Measurements from ENCODE around the gene HOXD8.

Gene HOXD8

DNA sequence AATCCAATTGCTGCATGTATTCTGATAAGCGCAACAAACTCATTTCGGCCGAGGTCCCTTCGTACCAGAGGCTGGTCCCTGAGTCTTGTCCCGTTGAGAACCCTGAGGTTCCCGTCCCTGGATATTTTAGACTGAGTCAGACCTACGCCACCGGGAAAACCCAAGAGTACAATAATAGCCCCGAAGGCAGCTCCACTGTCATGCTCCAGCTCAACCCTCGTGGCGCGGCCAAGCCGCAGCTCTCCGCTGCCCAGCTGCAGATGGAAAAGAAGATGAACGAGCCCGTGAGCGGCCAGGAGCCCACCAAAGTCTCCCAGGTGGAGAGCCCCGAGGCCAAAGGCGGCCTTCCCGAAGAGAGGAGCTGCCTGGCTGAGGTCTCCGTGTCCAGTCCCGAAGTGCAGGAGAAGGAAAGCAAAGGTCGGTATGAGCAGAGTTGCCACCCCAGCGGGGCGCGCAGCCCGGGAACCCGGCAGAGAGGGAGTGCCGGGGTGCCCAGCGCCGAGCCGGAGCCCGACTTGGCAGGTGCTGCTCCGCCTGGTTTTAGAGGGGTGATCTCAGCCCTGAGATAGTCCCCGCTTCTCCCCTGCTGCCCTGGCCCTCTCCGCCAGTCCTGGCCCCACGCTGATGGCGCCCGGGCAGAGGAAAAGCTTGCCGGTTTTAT lies 12.2 kb upstream of the HOXD8 start:
- no peak for DNase-seq (ENCODE audit: low read depth)

DNA sequence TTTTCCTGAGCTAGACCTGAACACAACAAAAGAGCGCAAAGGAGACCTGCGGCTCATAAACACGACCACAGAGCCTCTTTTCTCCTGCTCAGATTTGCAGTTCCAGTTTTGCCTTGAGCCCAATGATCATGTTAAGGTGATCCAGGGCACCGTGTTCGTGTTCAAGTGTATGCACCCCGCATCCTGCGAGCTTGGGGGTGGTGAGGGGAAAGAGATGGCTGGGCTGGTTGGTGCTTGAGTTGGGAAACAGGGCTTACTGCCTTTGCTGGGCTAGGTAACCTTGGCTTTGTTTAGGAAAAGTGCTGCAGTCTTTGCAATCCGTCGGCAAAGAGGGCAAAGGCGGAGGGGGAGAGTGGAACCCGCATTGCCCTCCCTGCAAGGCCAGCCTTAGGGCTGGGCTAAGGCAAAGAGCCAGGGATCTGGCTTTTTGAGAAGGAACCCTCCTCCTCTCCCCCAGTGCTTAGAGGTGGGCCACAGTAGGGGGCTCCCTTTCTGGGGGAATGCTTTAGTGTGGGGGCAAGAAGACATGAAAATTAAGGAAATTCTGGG lies 11.6 kb upstream of the HOXD8 start:
- no peak for DNase-seq (ENCODE audit: low read depth)

- no peak for DNase-seq (ENCODE audit: low read depth)
Observed at GRCh38 chr2:176118601-176119339, 10.7 kb upstream of the HOXD8 start.

DNA sequence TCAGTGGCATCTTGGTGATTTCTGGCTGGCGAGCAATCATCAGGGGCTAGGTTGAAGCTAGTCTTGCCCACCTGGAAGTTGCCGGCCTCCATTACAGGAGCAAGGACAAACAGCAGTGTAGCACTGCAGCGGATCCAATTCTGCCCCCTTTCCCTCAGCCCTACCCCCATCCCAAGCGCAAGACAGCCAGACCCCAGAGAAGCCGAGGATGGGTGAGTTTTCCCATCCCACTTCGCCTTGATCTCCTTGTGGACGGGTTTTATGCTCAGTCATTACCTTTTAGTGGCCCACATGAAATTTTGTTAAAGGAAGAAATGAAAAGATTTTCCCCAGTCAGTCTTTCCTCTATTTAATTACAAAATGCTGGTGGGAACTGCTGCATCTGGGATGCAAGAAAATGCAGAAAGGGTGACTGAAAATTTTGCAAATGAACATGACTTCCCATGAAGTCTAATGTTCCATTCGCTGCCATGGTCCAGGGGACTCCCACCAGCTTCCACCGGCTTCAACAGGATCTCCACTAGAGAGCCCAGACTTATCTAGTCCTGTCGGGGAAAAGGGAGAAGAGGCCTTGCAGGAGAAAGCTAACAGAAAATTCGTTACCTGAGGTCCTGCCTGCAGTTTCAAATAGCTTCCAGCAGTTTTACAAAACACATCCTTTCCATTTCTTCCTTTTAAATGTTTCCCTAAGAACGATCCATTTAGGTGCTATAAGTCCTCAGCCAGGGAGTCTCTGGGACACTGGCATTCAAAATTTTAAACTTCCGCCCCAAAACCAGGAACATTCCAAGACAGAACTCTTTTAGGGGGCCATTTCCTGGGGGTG lies 8.9 kb upstream of the HOXD8 start:
- DNase-seq (ENCODE audit: low read depth), result no peak

DNA sequence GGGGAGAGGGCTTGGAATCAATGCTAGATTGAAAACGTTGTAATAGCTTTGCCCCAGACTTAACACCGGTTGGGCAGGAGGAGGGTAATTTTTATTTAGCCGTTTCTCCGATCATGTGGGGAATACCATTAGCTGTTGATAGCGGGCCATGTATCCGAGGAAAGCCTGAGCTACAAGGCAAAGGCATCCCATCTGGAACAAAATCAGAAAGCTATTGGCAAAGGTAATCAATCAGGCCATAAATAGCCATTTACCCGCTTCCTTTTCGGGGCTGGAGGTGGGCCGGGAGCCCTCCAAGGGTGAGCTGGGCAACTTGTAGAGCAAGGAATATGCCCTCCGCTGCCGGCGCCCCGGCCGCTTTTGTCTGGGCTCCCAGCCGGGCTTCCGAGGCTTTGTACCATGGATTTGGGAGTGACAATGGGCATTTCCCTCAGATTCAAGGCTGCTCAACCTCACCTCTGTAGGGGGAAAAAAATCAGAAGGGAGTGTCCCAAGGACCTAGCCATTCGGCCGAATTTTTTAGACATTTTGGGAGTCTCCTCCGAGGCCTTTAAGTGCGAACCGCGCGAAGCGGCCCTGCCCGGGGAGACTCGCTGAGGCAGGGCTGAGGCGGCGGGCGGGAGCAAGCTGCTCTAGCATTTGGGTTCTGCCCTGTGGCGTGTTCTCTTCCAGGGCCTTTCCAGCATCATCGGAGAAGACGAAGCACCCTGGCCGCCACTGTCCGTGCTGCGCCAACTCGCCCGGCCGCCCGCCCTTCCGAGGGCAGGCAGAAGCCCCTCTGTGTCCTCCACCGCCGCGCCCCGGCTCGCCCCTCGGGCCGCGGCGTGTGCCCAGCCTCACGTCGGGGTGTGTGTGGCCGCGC lies 8.1 kb upstream of the HOXD8 start:
- no peak for DNase-seq (ENCODE audit: low read depth)

DNA sequence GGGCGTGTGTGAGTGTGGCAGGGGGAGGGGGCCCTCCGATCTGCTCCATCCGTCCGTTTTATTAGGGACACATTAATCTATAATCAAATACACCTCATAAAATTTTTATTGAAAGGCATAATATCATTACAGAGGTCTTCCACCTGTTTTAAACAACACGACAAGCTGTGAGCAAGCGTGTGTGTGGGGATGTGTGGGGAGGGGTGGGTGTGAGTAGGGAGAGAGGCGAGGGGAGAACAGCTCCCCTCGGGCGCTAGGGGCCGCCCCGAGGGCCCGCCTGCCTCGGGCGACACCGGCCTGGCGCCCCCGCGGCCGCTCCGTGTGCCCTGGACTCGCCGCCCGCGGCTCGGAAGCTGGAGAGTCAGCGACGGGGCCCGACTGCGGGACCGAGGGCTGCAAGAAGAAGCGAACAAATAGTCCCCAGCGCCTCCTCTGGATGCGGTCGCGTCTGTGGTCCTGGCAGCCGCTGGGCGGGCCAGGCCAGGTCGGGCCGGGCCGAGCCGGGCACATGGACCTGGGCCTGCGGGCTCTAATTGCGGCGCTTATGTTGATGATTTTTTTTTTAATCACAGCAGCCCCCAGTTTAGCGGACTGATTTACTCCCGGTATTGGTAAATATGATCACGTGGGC lies 7.3 kb upstream of the HOXD8 start:
- no peak for DNase-seq (ENCODE audit: low read depth)

- no peak for DNase-seq (ENCODE audit: low read depth)
Observed at GRCh38 chr2:176122683-176123410, 6.7 kb upstream of the HOXD8 start, which contains the start of gene HOXD9. TSS of gene HOXD9 (plus strand) at chr2:176122719. CDS start at chr2:176122769, 50 bp downstream.

GRCh38 chr2:176123411-176124109 lies 5.9 kb upstream of the HOXD8 start:
- no peak for DNase-seq (ENCODE audit: low read depth)

GRCh38 chr2:176124110-176124946 lies 5.2 kb upstream of the HOXD8 start:
- no peak for DNase-seq (ENCODE audit: low read depth)

DNA sequence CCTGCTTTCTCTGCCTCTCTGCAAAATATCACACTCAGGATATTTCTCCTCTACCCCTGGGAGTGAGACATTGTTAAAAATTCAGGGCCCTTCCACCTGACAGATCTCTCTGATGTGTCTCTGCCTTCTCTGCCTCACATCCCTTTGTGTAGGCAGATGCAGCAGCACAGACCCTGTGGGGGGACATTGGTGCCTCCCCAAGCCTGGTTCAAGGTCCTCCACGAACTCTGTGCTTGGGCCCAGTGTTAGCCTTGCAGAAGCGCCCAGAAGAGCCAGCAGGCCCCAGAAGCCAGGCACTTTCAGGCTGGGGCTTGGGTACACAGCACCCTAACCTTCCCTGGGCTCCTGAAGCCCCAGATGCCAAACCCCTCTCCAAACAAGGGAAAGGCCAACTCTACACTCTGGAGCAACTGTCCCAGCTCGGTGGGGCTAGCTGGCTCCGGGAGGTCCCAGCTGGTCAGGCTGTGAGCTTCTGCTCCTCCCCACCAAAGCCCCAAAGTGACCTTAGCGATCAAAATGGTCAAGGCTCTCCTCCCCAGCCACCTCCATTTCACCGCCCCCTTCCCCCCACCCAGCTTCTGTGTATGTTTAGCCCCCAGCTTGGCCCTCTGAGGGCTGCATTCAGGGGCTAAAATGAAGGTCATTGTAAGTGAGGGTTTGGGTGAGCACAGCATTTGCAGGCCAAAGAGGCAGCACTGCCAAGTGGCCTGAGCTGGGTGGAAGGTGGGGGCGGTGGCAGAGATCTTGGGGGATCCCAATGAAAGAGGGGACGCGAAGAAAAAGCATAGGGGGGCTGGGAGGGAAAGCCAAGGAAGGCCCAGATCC lies 4.3 kb upstream of the HOXD8 start:
- no peak for DNase-seq (ENCODE audit: low read depth)

DNA sequence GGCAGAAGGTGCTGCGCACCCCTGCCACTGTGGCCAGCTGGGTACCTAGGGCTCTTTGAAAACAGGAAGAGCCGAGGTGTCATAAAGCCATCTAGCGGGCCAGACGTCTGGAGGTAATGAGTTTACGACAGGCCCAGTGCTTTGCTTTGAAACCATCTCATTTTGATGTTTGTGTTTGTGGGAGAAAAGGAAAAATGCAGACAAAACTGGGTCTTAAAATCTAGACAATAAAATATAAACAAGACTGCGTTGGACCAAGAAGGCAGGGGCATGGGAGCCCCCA lies 3.8 kb upstream of the HOXD8 start:
- no peak for DNase-seq (ENCODE audit: low read depth)

- peak; percentile 53 for DNase-seq (ENCODE audit: low read depth)
Observed at GRCh38 chr2:176126929-176127773, 2.4 kb upstream of the HOXD8 start.

- DNase-seq (ENCODE audit: low read depth), result no peak
Observed at GRCh38 chr2:176127774-176128072, 1.8 kb upstream of the HOXD8 start.

DNA sequence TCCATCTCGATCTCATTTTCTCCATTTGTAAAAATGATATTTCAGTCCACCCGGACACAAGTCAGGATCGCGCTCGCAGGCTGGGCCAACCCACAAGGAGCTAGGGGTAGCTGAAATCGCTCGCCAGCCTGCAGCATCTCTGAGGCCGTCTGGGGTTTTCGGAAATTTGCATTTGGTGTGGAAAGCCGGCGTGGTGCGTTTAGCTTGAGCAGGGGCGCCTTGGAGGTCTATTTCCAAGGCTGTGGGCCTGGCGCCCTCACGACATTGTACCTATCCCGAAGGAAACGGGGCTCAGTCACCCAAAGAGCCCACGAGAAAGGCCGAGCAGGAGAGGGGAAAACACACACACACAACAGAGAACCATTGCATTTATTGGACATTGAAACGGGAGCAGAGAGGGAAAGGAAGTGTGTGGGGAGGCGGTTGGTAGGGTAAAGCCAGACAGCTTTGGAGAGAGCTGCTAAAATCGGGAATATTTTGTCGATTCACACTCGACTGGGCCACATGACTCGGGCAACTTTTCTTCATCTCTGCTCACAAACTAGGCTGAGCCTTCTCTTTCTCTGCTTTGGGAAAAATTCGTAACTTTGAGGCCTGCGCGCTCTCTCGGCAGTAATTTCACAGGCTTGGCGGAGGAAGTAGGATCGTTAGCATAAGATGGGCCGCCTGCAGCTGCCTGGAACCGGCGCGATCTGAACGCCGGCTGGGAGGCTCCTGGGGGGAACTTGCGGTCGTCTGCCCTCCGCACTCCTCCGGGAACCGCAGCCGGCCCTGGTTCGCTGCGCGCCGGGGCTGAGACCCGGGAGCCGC lies 1.1 kb upstream of the HOXD8 start:
- no peak for DNase-seq (ENCODE audit: low read depth)

DNA sequence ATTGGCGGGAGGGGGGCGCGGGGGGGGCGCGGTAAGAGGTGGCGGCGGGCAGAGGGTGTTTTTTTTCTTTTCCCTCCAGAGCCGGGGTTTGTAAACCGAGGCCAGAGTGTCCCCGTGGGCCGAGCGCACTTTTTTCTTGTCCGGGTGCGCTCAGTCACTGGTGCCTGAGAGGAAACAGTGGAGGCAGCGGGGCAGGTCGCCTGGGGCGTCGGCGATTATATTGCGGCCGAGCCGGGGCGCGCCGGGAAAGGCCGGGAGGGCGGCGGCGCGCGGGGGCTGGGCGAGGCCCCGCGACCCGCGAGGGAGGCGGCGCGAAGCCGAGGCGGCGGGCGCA lies 275 bp downstream of the HOXD8 start:
- no peak for DNase-seq (ENCODE audit: low read depth)

- no peak for DNase-seq (ENCODE audit: low read depth)
Observed at GRCh38 chr2:176130147-176130956, 847 bp downstream of the HOXD8 start.
